ENCODE measurements around the gene HNRNPUL1.

Gene HNRNPUL1

GRCh38 chr19:41309180-41310032, 45.2 kb downstream of the HNRNPUL1 start:
- DNase-seq = no peak

GRCh38 chr19:41310033-41310831, 46.1 kb downstream of the HNRNPUL1 start, which contains the start of gene CCDC97:
TSS of gene CCDC97 (plus strand) at chr19:41310172. CDS start at chr19:41310311, 139 bp downstream.
- DNase-seq = peak; percentile 73

- DNase-seq = no peak
These were observed 46.9 kb downstream of the HNRNPUL1 start for GRCh38 chr19:41311072-41311471.

- no peak for DNase-seq
These were observed 47.4 kb downstream of the HNRNPUL1 start for GRCh38 chr19:41311613-41312012.

GRCh38 chr19:41316306-41316920, 52.2 kb downstream of the HNRNPUL1 start:
- no peak for DNase-seq

GRCh38 chr19:41318696-41319499, 54.7 kb downstream of the HNRNPUL1 start:
- no peak for DNase-seq

GRCh38 chr19:41319500-41320184, 55.5 kb downstream of the HNRNPUL1 start:
- no peak for DNase-seq

GRCh38 chr19:41320185-41320518, 56.0 kb downstream of the HNRNPUL1 start:
- no peak for DNase-seq

- DNase-seq = no peak
These were observed 56.4 kb downstream of the HNRNPUL1 start for GRCh38 chr19:41320568-41320967.

- no peak for DNase-seq
These were observed 57.0 kb downstream of the HNRNPUL1 start for GRCh38 chr19:41321204-41321599.

GRCh38 chr19:41321600-41322270, 57.6 kb downstream of the HNRNPUL1 start:
- peak; percentile 62 for DNase-seq

- DNase-seq = no peak
These were observed 58.3 kb downstream of the HNRNPUL1 start for GRCh38 chr19:41322451-41322850.

GRCh38 chr19:41323023-41323422, 58.9 kb downstream of the HNRNPUL1 start:
- DNase-seq = peak; percentile 35

- peak; percentile 93 for DNase-seq
These were observed 59.4 kb downstream of the HNRNPUL1 start for GRCh38 chr19:41323430-41324125.

GRCh38 chr19:41324231-41324702, 60.1 kb downstream of the HNRNPUL1 start:
- no peak for DNase-seq

- DNase-seq = peak; percentile 65
These were observed 60.9 kb downstream of the HNRNPUL1 start for GRCh38 chr19:41324921-41325639.

GRCh38 chr19:41325640-41325946, 61.4 kb downstream of the HNRNPUL1 start:
- DNase-seq = no peak

GRCh38 chr19:41325947-41326706, 62.0 kb downstream of the HNRNPUL1 start:
- no peak for DNase-seq

GRCh38 chr19:41327076-41327575, 63.0 kb downstream of the HNRNPUL1 start:
- no peak for DNase-seq
